HCT116 (cell line): ENCODE results near the gene DDN. TPM values are rescaled to one million over a fixed set of nuclear protein-coding genes. Genes with fewer than 3 reads are reported as not detected.

Experiments used
- ATAC-seq: fragments of 200-7000 bp; cut with Tn5 transposase; 2 replicates; pipeline ENCODE4 v1.9.1; 2020; ENCODE audit warnings: mild to moderate bottlenecking, moderate library complexity
- BruUV-seq: library from RNA; stranded (reverse); fragments of 400-500 nt; replicated peaks from 2 replicates; lab custom pipeline; 2021; lab: Mats Ljungman, UMichigan
- CTCF ChIA-PET: fragments of 300-600 bp; sonication (Branson Sonifier 250); formaldehyde crosslinking; loops from one replicate; lab custom pipeline; 2021; ENCODE audit warnings: antibody characterized with exemption; lab: Charles Lee
- POLR2A ChIA-PET: fragments of 300-600, 350-600 bp; sonication (Branson Sonifier 250); formaldehyde crosslinking; loops from one replicate; lab custom pipeline; 2021; ENCODE audit warnings: antibody characterized with exemption; lab: Charles Lee
- RAD21 ChIA-PET, 2 experiments: fragments of 300-600 bp; sonication (Branson Sonifier 250); formaldehyde crosslinking; loops; one replicate each; lab custom pipeline; 2023; ENCODE audit warnings: low total read pairs in 2 of 2; ENCODE audit not compliant: uncharacterized antibody in 2 of 2, unreplicated experiment in 2 of 2, low non-redundant PET in 1 of 2; lab: Charles Lee
- DNase-seq: peaks from one replicate; pipeline ENCODE4 v3.0.0-alpha.2; 2010; ENCODE audit warnings: low read depth, low spot score
- H2AFZ ChIP-seq: fragments of 200-600 bp; shearing (Covaris generic), sonication (generic); 2 replicates; pipeline ENCODE4 v1.6.1; 2017; ENCODE audit warnings: low read depth, mixed run types, mixed read lengths, antibody characterized with exemption, low read length; ENCODE audit not compliant: poor library complexity, severe bottlenecking
- H3K27ac ChIP-seq: 2 replicates; pipeline ENCODE4 v1.5.1; 2012; ENCODE audit warnings: low read depth, low read length
- H3K27me3 ChIP-seq: fragments of 200-600 bp; sonication (generic); 2 replicates; pipeline ENCODE4 v1.6.1; 2016; ENCODE audit warnings: mixed run types, low read length, mixed read lengths; ENCODE audit not compliant: insufficient read depth
- H3K36me3 ChIP-seq, 2 experiments: fragments of 200-500 bp in 1 of 2; fragments of 200-600 bp in 1 of 2; sonication (Bioruptor generic) in 1 of 2; sonication (generic) in 1 of 2; 2 replicates each; pipeline versions ENCODE4 v1.5.1 to v1.6.1; 2014 to 2016; ENCODE audit warnings: low read length in 2 of 2, inconsistent platforms in 1 of 2, mixed read lengths in 1 of 2, mixed run types in 1 of 2; ENCODE audit not compliant: insufficient read depth in 2 of 2, control insufficient read depth in 1 of 2
- H3K4me1 ChIP-seq, 2 experiments: fragments of 200-600 bp in 1 of 2; sonication (generic) in 1 of 2; 2 replicates each; pipeline versions ENCODE4 v1.5.1 to v1.6.1; 2012 to 2017; ENCODE audit warnings: low read length in 2 of 2, inconsistent platforms in 1 of 2, mild to moderate bottlenecking in 1 of 2, mixed read lengths in 1 of 2, mixed run types in 1 of 2, moderate library complexity in 1 of 2; ENCODE audit not compliant: insufficient read depth in 2 of 2, control insufficient read depth in 1 of 2
- H3K4me2 ChIP-seq: fragments of 200-600 bp; sonication (generic); 2 replicates; pipeline ENCODE4 v1.6.1; 2017; ENCODE audit warnings: mixed run types, low read length, mixed read lengths
- H3K4me3 ChIP-seq, 2 experiments: fragments of 200-600 bp in 1 of 2; sonication (generic) in 1 of 2; replicated peaks in 1 of 2; 2 replicates each; pipeline ENCODE4 v1.5.1; 2011 to 2016; ENCODE audit warnings: low read length in 2 of 2, control low read depth in 1 of 2, low read depth in 1 of 2, mild to moderate bottlenecking in 1 of 2, mixed read lengths in 1 of 2, mixed run types in 1 of 2
- H3K79me2 ChIP-seq: fragments of 200-600 bp; sonication (generic); 2 replicates; pipeline ENCODE4 v1.6.1; 2017; ENCODE audit warnings: mild to moderate bottlenecking, mixed run types, low read length, moderate library complexity, mixed read lengths; ENCODE audit not compliant: insufficient read depth
- H3K9ac ChIP-seq: fragments of 200-600 bp; sonication (generic); 2 replicates; pipeline ENCODE4 v1.6.1; 2016; ENCODE audit warnings: low read length, mixed read lengths
- H3K9me2 ChIP-seq: fragments of 200-600 bp; sonication (generic), shearing (Covaris generic); 2 replicates; pipeline ENCODE4 v1.6.1; 2017; ENCODE audit warnings: mixed run types, mild to moderate bottlenecking, moderate library complexity; ENCODE audit not compliant: insufficient read depth
- H3K9me3 ChIP-seq, 2 experiments: fragments of 200-500 bp in 1 of 2; fragments of 200-600 bp in 1 of 2; sonication (Bioruptor generic) in 1 of 2; sonication (generic) in 1 of 2; 2 replicates each; pipeline ENCODE4 v1.6.1; 2014 to 2017; ENCODE audit warnings: low read length in 2 of 2, mixed read lengths in 2 of 2, inconsistent platforms in 1 of 2, low read depth in 1 of 2, mild to moderate bottlenecking in 1 of 2, mixed run types in 1 of 2, moderate library complexity in 1 of 2; ENCODE audit not compliant: control insufficient read depth in 1 of 2, insufficient read depth in 1 of 2
- H4K20me1 ChIP-seq: fragments of 200-600 bp; sonication (generic), shearing (Covaris generic); 2 replicates; pipeline ENCODE4 v1.6.1; 2017; ENCODE audit warnings: mixed run types, mild to moderate bottlenecking, moderate library complexity; ENCODE audit not compliant: insufficient read depth
- ATF3 ChIP-seq: IDR thresholded peaks from 2 replicates; pipeline ENCODE4 v1.6.1; 2012
- CBX3 ChIP-seq: IDR thresholded peaks from 2 replicates; pipeline ENCODE4 v1.6.1; 2012; ENCODE audit warnings: low read depth
- EZH2 ChIP-seq: fragments of 200-600 bp; sonication (generic); IDR thresholded peaks from 2 replicates; pipeline ENCODE4 v1.6.1; 2017; ENCODE audit warnings: antibody characterized with exemption, mixed run types
- POLR2A ChIP-seq: IDR thresholded peaks from 2 replicates; pipeline ENCODE4 v1.7.0; 2011; ENCODE audit warnings: borderline replicate concordance; ENCODE audit not compliant: insufficient read depth, insufficient read length; ENCODE audit errors: extremely low read depth
- POLR2AphosphoS5 ChIP-seq: IDR thresholded peaks from 2 replicates; pipeline ENCODE4 v1.6.1; 2011; ENCODE audit warnings: mild to moderate bottlenecking, low read depth, low read length, moderate library complexity
- SP1 ChIP-seq: IDR thresholded peaks from 2 replicates; pipeline ENCODE4 v1.6.1; 2012; ENCODE audit warnings: low read depth
- SRF ChIP-seq: IDR thresholded peaks from 2 replicates; pipeline ENCODE4 v1.6.1; 2012; ENCODE audit warnings: low read depth
- ZBTB33 ChIP-seq: IDR thresholded peaks from 2 replicates; pipeline ENCODE4 v1.6.1; 2011; ENCODE audit warnings: mild to moderate bottlenecking, low read length, moderate library complexity; ENCODE audit not compliant: insufficient replicate concordance; ENCODE audit errors: extremely low read depth
- ZFX ChIP-seq: fragments of 450-650 bp; IDR thresholded peaks from 2 replicates; pipeline ENCODE4 v1.6.1; 2017
- intact Hi-C: fragments of 100-400 bp; cut with micrococcal nuclease; formaldehyde crosslinking; loops from 2 replicates; pipeline ENCODE4 v1.10.0; 2022
- total RNA-seq: library from RNA; stranded (reverse); gene quantifications from one replicate; pipeline ENCODE4 v1.2.1, GENCODE V29; 2021; ENCODE audit not compliant: unreplicated experiment

The DDN gene
- total RNA-seq, 1 experiment from 2014 or later, result 8.1 TPM

- TF ChIP-seq EZH2, result no peak
- TF ChIP-seq ATF3, result no peak
- TF ChIP-seq POLR2AphosphoS5, result no peak
- no peak for TF ChIP-seq POLR2A
- TF ChIP-seq ZBTB33, result no peak
Observed at GRCh38 chr12:48954061-48954460, 45.1 kb downstream of the DDN start (continued).

DNA sequence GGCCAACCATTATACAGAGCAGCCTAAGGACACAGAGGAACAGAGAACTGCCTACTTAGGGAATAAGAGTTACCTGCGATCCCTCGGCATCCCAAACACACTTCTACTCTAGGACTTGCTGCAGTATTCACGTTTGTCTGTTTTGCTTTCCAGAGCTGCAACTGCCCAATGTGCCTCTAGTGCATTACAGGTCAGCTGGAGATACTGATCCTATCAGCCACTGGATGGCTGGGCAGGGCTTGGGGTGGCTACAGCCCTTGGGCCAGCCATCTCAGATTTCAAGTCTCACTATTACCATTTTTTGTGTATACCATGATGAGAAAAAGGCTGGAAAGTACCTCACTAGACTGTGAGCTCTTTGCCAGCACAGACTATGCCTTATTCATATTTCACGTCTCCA, 46.5 kb downstream of the DDN start:
- Histone ChIP-seq H3K9me2 (no peaks in the 10 kb centered on the region), H3K9me3 (no peaks in the 10 kb centered on the region), H3K4me3 (no peak overlapping the region), H2AFZ (no peak overlapping the region), H4K20me1 (peaks cover 13% of the 10 kb centered on the region; the same call in 1 of the 2 replicates), H3K27me3 (no peaks in the 10 kb centered on the region), H3K36me3 (peaks cover 16 to 32% of the 10 kb centered on the region in 2 experiments), H3K4me2 (no peak overlapping the region), H3K27ac (no peak overlapping the region), H3K9ac (no peak overlapping the region), H3K4me1 (peaks cover 0 to 10% of the 10 kb centered on the region in 2 experiments; a peak in 3 of 4 replicates), H3K79me2 (peaks cover 87% of the 10 kb centered on the region)
- intact Hi-C loops, result no loop called here
- CTCF ChIA-PET, result interaction anchor here (1.5 to 1.9 kb wide), 2 partner anchors 62 to 99 kb away, joined by 3 to 4 read pairs; no protein-coding TSS in a partner anchor
- RAD21 ChIA-PET, result no interaction called here
- ATAC-seq (no peak), DNase-seq (no peak)
- POLR2A ChIA-PET, result no interaction called here
- BruUV-seq, result no TSS peak
- TF ChIP-seq CBX3 (no peak), SP1 (no peak), ZFX (no peak), SRF (no peak)
